ENCODE data around the gene B4GALNT4. TPM values are rescaled to one million over a fixed set of nuclear protein-coding genes. Genes with fewer than 3 reads are reported as not detected.

Gene B4GALNT4
- total and polyA plus RNA-seq, 2 of the 4 experiments (the other 2 are of a cell fraction): 5.2 to 38.6 TPM

GRCh38 chr11:360326-361280 is 8.7 kb upstream of the B4GALNT4 start:
- no peak overlapping the region for H3K4me2 ChIP-seq (ENCODE audit: low read depth, low read length)
- in situ Hi-C loops (cut with MboI; ENCODE audit: low sequenced_read_pairs) (no loop called here), intact Hi-C loops (cut with micrococcal nuclease) (loop anchor here (10.0 kb wide), 1 partner anchor 84 kb away; the partner anchor contains the start of gene ANO9), dilution Hi-C loops (cut with HindIII; ENCODE audit: low sequenced_read_pairs, unreplicated experiment) (no loop called here)
- peaks cover 17% of the 10 kb centered on the region for H3K9me1 ChIP-seq (ENCODE audit: insufficient read depth, low read length)
- H2BK120ac ChIP-seq (ENCODE audit: low read depth, low read length): no peak overlapping the region
- no peak overlapping the region for H3K27ac ChIP-seq (ENCODE audit: insufficient read depth, low read length)
- H3K4me3 ChIP-seq (ENCODE audit: insufficient read depth, low read depth, low read length): no peak overlapping the region
- H3K27me3 ChIP-seq (ENCODE audit: control insufficient read depth, insufficient read depth, low read length): peaks cover 18% of the 10 kb centered on the region
- H3K9me3 ChIP-seq (ENCODE audit: control insufficient read depth, insufficient read depth, low read length): peaks cover 2% of the 10 kb centered on the region; the same call in 1 of the 2 replicates
- peaks cover 0 to 8% of the 10 kb centered on the region in 2 experiments; a peak in 1 of 4 replicates for H3K79me1 ChIP-seq (ENCODE audit: low read depth in 1 of 2, low read length in 2 of 2)
- no peak overlapping the region for H3K18ac ChIP-seq (ENCODE audit: low read depth, low read length)
- no peak overlapping the region for H3K14ac ChIP-seq (replicated peaks; ENCODE audit: low read depth, low read length)
- ChIA-PET POLR2A (ENCODE audit: unreplicated experiment) (no interaction called here), CTCF (no interaction called here)
- no peak overlapping the region for H3K4ac ChIP-seq (ENCODE audit: low read depth, low read length)
- no peak overlapping the region for H4K5ac ChIP-seq (ENCODE audit: low read depth, low read length)
- H2BK5ac ChIP-seq (ENCODE audit: low read depth, low read length, poor library complexity, severe bottlenecking): no peak overlapping the region
- no peak overlapping the region for H2BK15ac ChIP-seq (ENCODE audit: low read depth, low read length)
- H3K56ac ChIP-seq (ENCODE audit: extremely low read depth, insufficient read depth, low read length): no peak overlapping the region
- H3K4me1 ChIP-seq (ENCODE audit: control insufficient read depth, insufficient read depth, low read length): peaks cover 2% of the 10 kb centered on the region
- H2BK20ac ChIP-seq (ENCODE audit: low read depth, low read length): no peak overlapping the region
- H2AFZ ChIP-seq (replicated peaks; ENCODE audit: low read length, poor library complexity): no peak overlapping the region
- TF ChIP-seq ELK1 (IDR thresholded peaks at IDR 0.05; ENCODE audit: borderline replicate concordance, low read depth, low read length) (no peak), MAFK (IDR thresholded peaks at IDR 0.05; ENCODE audit: low read depth, low read length) (no peak), MAZ (IDR thresholded peaks at IDR 0.05; ENCODE audit: borderline replicate concordance, low read depth, low read length) (no peak), CTCF (conservative IDR thresholded peaks at IDR 0.05; ENCODE audit: low read depth, low read length) (no peak), RAD21 (IDR thresholded peaks at IDR 0.05; ENCODE audit: low read length) (no peak), RCOR1 (IDR thresholded peaks at IDR 0.05; ENCODE audit: insufficient replicate concordance, low read length) (no peak), CHD1 (IDR thresholded peaks at IDR 0.05; ENCODE audit: low read depth, low read length) (no peak), NFE2L2 (IDR thresholded peaks at IDR 0.05; ENCODE audit: low read depth, low read length) (no peak), BHLHE40 (IDR thresholded peaks at IDR 0.05; ENCODE audit: low read depth, low read length) (no peak), MXI1 (IDR thresholded peaks at IDR 0.05; ENCODE audit: borderline replicate concordance, low read depth, low read length) (no peak), CEBPB (IDR thresholded peaks at IDR 0.05; ENCODE audit: low read depth, low read length) (no peak), USF2 (IDR thresholded peaks at IDR 0.05; ENCODE audit: low read depth, low read length) (no peak), FOS (IDR thresholded peaks at IDR 0.05; ENCODE audit: low read depth, low read length) (no peak), RFX5 (IDR thresholded peaks at IDR 0.05; ENCODE audit: low read depth, low read length) (no peak)
- no peaks in the 10 kb centered on the region for H3K36me3 ChIP-seq (ENCODE audit: control insufficient read depth, insufficient read depth, low read length)
- H4K91ac ChIP-seq (ENCODE audit: insufficient read depth, low read depth, low read length): no peak overlapping the region
- DNase-seq (no peak), ATAC-seq (ENCODE audit: low read depth) (no peak)
- H2AK5ac ChIP-seq (ENCODE audit: low read depth, low read length): no peak overlapping the region
- no peak overlapping the region for H2AK9ac ChIP-seq (replicated peaks; ENCODE audit: low read depth, low read length, poor library complexity)
- no TSS peak for BruUV-seq (replicated peaks)
- no peak overlapping the region for H3K23ac ChIP-seq (ENCODE audit: low read depth, low read length)
- H4K20me1 ChIP-seq (ENCODE audit: insufficient read depth, low read length): no peaks in the 10 kb centered on the region; the same call in 1 of the 2 replicates
- no peak overlapping the region for H4K8ac ChIP-seq (ENCODE audit: low read depth in 2 of 2, low read length in 2 of 2)
- H3K9ac ChIP-seq (ENCODE audit: low read depth, low read length): no peak overlapping the region
- WGBS, 2 experiments (ENCODE audit: extremely low coverage in 2 of 2, insufficient read length in 1 of 2): 74% methylated on average over 12 of the region's 22 CpGs; no CpG with 5 or more reads in 1 of the 2 experiments
